ENCODE data around the gene RPGRIP1L.

GRCh38 chr16:53680756-53681155 lies 22.9 kb downstream of the RPGRIP1L start:
- TF ChIP-seq, protein P1, sequence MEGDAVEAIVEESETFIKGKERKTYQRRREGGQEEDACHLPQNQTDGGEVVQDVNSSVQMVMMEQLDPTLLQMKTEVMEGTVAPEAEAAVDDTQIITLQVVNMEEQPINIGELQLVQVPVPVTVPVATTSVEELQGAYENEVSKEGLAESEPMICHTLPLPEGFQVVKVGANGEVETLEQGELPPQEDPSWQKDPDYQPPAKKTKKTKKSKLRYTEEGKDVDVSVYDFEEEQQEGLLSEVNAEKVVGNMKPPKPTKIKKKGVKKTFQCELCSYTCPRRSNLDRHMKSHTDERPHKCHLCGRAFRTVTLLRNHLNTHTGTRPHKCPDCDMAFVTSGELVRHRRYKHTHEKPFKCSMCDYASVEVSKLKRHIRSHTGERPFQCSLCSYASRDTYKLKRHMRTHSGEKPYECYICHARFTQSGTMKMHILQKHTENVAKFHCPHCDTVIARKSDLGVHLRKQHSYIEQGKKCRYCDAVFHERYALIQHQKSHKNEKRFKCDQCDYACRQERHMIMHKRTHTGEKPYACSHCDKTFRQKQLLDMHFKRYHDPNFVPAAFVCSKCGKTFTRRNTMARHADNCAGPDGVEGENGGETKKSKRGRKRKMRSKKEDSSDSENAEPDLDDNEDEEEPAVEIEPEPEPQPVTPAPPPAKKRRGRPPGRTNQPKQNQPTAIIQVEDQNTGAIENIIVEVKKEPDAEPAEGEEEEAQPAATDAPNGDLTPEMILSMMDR (IDR thresholded peaks at IDR 0.05), result no peak
- no peak for TF ChIP-seq POLR2A (IDR thresholded peaks at IDR 0.05)
